SW 1271 (cell line): Measurements from ENCODE around the gene NLRP6.
A peak's percentile ranks its signal among the peaks of the same experiment; 100 is the strongest.
"Not testable (repeated sequence)": the region's sequence is repeated elsewhere in the genome, so short reads cannot be mapped to it uniquely, and the experiment has no call there.

Experiments used
- DNase-seq, 2 experiments: peaks; one replicate each; lab custom pipeline; 2025; lab: John Stamatoyannopoulos, UW

Gene NLRP6

DNA sequence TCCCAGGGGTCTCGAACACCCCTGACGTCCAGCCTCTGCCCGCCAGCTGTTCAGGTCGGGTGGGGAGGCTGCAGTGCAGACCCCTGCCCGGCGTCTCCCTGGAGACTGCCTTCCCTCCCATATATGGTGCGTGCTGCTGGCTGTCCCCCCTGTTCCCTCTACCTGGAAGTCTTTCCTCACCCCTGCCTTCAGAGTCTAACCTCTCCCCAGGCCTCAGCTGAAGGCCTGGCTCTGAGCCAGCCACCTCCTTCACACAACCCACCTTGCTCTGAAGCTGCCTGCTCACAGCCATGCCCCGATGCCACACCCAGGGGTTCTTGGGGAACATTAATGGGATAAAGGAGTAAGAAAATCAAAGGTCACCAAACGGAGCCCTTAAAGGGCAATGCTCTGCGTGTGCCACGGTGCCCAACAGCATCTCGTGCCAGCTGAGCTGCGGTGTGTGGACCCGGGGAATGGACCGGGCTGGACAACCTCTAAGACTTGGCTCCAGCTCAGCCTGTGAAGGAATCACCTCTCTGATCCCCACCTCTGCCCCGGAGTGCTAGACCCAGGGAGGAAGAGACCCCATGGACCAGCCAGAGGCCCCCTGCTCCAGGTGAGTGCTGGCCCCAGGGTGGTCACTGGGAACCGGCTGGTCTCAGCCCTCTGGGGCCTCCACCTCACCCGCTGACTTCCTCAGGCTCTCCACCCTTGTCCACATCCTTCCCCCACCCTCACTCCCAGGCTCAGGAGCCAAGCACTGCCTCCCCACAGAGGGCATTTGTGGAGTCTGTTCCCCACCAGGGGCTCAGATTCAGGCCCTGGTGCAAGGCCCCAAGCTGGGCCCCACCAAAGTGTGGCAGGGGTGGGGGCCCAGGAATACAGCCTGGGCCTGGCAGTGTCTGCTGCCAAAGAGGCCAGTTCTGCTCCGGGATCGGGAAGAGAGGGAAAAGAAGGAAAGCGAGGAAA is at the start of gene NLRP6:
Gene NLRP6, plus strand, starts transcription at position 407 of the 951 bp plus-strand sequence. Its CDS starts 163 bp downstream, at position 570.
- DNase-seq, result no peak

GRCh38 chr11:230431-230830 is 47.8 kb upstream of the NLRP6 start:
- no peak for DNase-seq

GRCh38 chr11:232783-233565 is 45.2 kb upstream of the NLRP6 start:
- no peak for DNase-seq

- no peak for DNase-seq
Measured at GRCh38 chr11:235180-235579, 43.0 kb upstream of the NLRP6 start.

GRCh38 chr11:235609-235996 is 42.6 kb upstream of the NLRP6 start:
- DNase-seq, result no peak

DNA sequence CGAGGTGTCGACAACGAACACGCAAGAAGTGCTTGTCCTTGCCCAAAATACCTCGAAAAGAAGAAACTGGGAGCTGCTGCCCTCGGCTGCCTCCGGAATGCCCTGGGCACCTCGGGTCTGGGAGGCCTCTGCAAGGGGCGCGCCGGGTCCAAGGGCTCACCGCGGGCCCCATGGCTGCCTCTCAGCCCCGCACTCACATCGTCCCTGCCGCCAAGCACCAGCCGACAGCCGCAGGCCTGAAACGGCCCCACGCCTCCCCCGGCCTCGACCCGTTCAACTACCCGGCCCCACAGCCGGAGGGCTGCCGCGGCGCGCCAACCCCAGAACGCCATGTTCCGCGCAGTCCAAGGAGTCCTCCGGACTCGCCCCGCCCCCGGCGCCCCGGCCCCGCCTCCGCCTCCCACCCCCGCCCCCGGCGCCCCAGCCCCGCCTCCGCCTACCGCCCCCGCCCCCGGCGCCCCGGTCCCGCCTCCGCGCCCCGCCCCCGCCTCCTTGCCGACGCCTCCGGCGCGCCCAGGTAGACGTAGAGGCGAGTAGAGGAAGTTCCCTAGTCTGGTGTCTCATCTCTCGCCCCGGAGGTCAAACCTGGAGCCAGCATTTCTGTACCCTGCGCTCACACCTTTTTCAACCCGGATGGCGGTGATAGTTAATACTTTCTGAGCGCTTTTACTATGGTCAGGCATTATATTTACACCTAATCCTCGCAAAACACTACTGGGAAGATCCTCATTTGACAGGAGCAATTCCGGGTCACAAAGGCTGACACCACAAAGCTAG is 42.0 kb upstream of the NLRP6 start, which contains the start of gene SIRT3:
Gene SIRT3, minus strand, starts transcription at position 346 of the 777 bp plus-strand sequence. Its CDS starts 14 bp downstream, at position 332.
- DNase-seq, result peak; percentile 66 to 75

DNA sequence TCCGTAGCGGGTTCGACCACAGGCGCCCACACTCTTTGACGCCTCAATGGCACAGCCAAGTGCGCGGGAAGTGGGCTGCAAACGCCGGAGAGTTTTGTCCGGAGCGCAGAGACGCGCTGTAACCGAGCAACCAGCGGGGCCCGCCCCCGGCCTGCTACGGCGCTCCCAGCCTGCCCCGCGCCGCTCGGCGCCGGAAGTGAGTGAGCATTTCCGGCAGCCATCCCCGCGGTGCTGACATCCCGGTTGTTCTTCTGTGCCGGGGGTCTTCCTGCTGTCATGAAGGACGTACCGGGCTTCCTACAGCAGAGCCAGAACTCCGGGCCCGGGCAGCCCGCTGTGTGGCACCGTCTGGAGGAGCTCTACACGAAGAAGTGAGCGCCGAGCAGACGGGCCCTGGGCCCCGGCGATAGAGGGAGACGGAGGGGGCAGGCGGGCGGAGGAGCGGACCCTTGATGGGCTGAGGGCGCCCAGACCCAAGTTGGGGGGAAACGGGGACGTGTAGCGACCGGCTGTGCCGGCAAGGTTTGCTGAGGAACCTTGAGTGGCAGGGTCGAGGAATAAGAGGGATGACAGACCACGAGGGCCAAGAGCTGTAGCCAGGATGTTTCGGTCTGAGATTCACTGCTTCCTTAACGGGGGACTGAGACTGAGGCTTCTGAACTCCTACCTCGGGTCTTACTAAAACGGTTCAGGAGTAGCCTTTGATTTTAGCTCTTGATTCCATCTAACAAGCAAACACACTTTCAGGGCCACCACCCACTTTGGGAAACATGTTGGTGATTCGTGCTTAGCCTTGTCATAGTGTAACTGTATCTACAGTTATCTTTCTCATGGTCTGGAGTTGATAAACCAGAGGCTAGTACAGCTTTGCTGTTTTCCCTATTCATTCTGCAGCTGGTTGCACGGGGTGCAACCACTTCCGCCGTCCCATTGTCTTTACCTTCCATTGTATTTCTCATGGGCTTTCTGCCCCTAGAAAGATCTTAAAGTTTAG is 41.1 kb upstream of the NLRP6 start, which contains the start of gene PSMD13:
Gene PSMD13, plus strand, starts transcription at position 203 of the 994 bp plus-strand sequence. Its CDS starts 74 bp downstream, at position 277.
- DNase-seq, result peak in 1 of 2 experiments; percentile 77

- DNase-seq, result not testable (repeated sequence)
Measured at GRCh38 chr11:238346-238745, 39.9 kb upstream of the NLRP6 start.

DNA sequence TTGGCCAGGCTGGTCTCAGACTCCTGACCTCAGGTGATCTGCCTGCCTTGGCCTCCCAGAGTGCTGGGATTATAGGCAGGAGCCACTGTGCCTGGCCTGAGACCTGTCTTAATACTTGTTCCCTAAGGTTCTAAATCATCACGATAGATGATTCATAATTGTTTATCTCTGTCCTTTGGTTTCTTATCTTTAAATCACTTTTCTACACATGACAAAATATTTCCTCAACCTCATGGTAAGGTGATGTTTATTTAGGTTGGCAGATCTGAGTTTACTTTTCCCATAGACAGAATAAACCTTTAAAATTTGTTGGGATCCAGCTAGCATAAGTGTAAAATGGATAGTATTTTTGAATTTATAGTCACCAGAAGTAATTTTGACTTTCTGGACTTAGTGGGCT is 37.9 kb upstream of the NLRP6 start:
- no peak for DNase-seq

GRCh38 chr11:241634-242033 is 36.6 kb upstream of the NLRP6 start:
- no peak for DNase-seq

- no peak for DNase-seq
Measured at GRCh38 chr11:244376-244775, 33.8 kb upstream of the NLRP6 start.

DNA sequence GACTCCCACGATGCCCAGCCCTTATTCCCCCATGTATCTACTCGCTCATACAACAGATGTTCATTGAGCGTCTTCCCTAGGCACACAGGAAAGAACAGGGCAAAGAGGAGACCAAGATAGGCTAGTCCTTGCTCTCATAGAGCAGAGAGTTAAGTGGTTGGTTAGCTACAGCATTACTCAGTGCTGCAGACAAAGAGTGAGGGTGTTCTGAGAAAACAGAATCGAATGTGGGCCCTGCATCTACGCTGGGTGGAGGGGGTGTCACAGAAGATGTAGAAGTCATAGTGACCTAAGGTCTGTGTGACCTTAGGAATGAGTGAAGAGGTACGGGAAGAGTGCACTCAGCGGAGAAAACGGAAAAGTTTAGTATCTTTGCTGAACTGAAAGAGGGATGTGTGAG is 29.1 kb upstream of the NLRP6 start:
- no peak for DNase-seq

GRCh38 chr11:250274-250673 is 27.9 kb upstream of the NLRP6 start:
- no peak for DNase-seq

DNA sequence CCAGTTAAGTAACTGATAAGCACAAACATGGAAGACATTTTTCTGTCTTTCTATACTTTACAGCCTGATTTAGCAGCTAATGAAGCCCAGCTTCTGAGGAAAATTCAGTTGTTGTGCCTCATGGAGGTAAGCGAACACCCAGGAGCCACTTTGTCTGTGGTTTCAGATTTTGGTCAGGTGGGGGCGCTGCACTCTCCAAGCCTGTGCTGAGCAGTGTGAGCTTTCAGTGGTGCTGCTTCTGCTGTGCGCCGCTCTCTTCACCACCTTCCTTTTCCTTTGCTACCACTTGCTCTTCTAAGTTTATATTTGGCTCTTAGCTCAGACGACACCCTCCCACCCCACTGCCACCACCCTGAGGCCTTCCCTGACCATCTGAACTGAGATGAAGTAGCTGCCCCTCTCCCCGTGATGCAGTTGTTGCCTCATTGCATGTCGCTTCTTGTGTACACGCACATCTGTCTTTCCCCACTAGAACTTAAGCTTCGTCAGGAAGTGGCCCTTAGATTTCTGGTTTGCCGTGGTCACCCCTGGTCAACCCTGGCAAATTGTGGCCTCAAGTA is 27.4 kb upstream of the NLRP6 start:
- DNase-seq, result peak in 1 of 2 experiments; percentile 44

DNA sequence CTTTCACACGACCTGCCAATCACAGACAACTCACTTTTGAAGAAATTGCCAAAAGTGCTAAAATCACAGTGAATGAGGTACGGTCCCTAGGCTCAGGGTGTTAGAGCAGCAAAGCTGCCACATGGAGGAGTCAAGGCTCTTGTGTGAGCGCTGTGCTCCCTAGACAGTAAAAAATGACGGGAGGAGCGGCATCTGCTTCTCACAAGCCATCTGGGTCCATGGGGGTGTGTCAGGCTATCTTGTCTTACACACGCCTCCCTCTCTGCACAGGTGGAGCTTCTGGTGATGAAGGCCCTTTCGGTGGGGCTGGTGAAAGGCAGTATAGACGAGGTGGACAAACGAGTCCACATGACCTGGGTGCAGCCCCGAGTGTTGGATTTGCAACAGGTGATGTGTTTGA is 26.7 kb upstream of the NLRP6 start:
- no peak for DNase-seq

- DNase-seq, result no peak
Measured at GRCh38 chr11:252666-253065, 25.5 kb upstream of the NLRP6 start.

DNA sequence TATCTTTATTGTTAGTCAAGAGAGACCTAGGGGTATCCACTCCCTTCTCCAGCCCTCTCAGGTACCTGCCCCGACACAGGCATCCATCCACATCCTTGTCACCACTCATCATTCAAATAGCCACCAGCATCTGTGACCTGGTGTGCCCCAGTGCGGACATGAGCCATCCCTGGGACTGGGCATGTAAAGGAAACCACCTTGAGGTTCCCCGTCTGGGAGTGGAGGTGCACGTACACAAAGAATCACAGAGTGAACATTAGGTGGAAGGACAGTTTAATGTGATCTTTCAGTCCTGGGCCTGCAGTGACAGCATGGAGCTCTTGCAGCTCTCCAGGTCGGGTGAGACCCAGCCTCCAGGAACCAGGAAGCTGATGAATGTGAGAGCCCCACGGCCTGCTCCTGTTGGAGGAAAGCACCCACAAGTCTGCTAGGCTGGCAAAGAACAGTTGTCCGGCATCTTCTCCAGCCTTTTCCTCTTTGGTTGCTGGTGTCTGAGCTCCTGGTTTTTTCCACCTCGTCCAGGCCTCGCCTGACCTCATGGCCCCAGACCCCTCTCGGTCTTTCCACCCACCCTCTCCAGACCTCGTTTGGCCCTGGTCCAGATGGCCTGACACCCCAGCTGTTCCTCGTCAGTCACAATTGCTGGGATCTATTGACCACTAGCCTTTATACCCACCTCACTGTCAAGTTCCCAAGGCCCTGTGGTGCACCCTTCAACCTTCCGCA is 24.9 kb upstream of the NLRP6 start:
- no peak for DNase-seq

DNA sequence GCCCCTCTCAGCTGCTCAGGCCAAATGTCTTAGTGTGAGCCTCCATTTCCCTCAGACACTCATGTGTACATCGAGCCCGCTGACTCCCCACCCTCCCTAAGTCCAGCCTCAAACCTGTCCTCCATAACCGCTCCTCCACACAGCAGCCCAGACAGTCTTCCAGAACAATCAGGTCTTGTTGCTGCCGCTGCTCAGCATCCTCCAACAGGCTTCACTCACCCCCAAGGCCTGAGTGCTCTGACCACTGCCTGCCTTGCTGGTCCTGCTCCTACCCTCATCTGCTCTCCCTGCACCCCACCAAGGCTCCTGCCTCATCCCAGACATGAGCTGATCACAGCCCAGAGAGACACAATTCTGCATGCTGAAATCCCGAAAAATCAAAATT is 24.3 kb upstream of the NLRP6 start:
- no peak for DNase-seq

DNA sequence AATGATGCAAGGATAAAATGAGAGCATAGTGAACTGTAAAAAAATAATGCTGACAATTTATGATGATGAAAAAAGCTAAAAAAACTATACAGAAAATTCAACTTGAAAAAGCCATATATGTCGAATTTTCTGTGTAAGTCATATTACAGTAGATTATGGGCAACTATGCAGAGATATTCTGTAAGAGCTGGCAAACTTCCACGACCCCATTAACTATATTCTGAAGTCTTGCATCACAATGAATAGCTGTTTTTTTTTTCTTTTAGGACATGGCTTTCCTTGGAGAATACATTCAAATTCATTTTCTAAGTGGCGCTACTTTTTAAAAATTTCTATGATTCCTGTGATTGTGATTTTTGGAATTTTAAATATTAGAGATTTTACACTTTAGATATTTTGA is 23.0 kb upstream of the NLRP6 start:
- DNase-seq, result no peak

GRCh38 chr11:255816-256215 is 22.4 kb upstream of the NLRP6 start:
- DNase-seq, result no peak
